ENCODE measurements around the gene ENGASE.

ENGASE gene

GRCh38 chr17:79124513-79125209, 50.0 kb downstream of the ENGASE start:
- peaks cover 9% of the 10 kb centered on the region for H3K27me3 ChIP-seq (ENCODE audit: control insufficient read depth, insufficient read depth, low read length)
- H3K36me3 ChIP-seq (ENCODE audit: control insufficient read depth, insufficient read depth, low read length) = no peaks in the 10 kb centered on the region
- H3K4me1 ChIP-seq (ENCODE audit: control insufficient read depth, insufficient read depth, low read length) = no peaks in the 10 kb centered on the region; the same call in 1 of the 2 replicates
- H3K9ac ChIP-seq (ENCODE audit: low read length) = no peak overlapping the region
- H3K4me3 ChIP-seq (ENCODE audit: low read depth, low read length) = no peak overlapping the region
- H3K9me3 ChIP-seq (ENCODE audit: control insufficient read depth, insufficient read depth, low read depth, low read length) = no peaks in the 10 kb centered on the region
- no peak overlapping the region for H3K27ac ChIP-seq (ENCODE audit: low read depth, low read length)

- Histone ChIP-seq H3K27me3 (ENCODE audit: control insufficient read depth, insufficient read depth, low read length) (peaks cover 5% of the 10 kb centered on the region), H3K4me3 (ENCODE audit: low read depth, low read length) (no peak overlapping the region), H3K36me3 (ENCODE audit: control insufficient read depth, insufficient read depth, low read length) (no peaks in the 10 kb centered on the region), H3K27ac (ENCODE audit: low read depth, low read length) (no peak overlapping the region), H3K9me3 (ENCODE audit: control insufficient read depth, insufficient read depth, low read depth, low read length) (no peaks in the 10 kb centered on the region), H3K4me1 (ENCODE audit: control insufficient read depth, insufficient read depth, low read length) (no peaks in the 10 kb centered on the region; the same call in 1 of the 2 replicates), H3K9ac (ENCODE audit: low read length) (no peak overlapping the region)
Measured at GRCh38 chr17:79125503-79125902, 50.9 kb downstream of the ENGASE start.

GRCh38 chr17:79126139-79126538, 51.5 kb downstream of the ENGASE start:
- peaks cover under 1% of the 10 kb centered on the region for H3K27me3 ChIP-seq (ENCODE audit: control insufficient read depth, insufficient read depth, low read length)

GRCh38 chr17:79127534-79128135, 53.0 kb downstream of the ENGASE start:
- Histone ChIP-seq H3K27me3 (ENCODE audit: control insufficient read depth, insufficient read depth, low read length) (no peaks in the 10 kb centered on the region), H3K9me3 (ENCODE audit: control insufficient read depth, insufficient read depth, low read depth, low read length) (no peaks in the 10 kb centered on the region), H3K4me3 (ENCODE audit: low read depth, low read length) (no peak overlapping the region), H3K27ac (ENCODE audit: low read depth, low read length) (no peak overlapping the region), H3K36me3 (ENCODE audit: control insufficient read depth, insufficient read depth, low read length) (no peaks in the 10 kb centered on the region), H3K9ac (ENCODE audit: low read length) (no peak overlapping the region), H3K4me1 (ENCODE audit: control insufficient read depth, insufficient read depth, low read length) (no peaks in the 10 kb centered on the region; the same call in 1 of the 2 replicates)

More at GRCh38 chr17:79126139-79126538, 51.5 kb downstream of the ENGASE start:
- no peak overlapping the region for H3K27ac ChIP-seq (ENCODE audit: low read depth, low read length)
- H3K9ac ChIP-seq (ENCODE audit: low read length) = no peak overlapping the region
- no peak overlapping the region for H3K4me3 ChIP-seq (ENCODE audit: low read depth, low read length)
- H3K36me3 ChIP-seq (ENCODE audit: control insufficient read depth, insufficient read depth, low read length) = no peaks in the 10 kb centered on the region
- no peaks in the 10 kb centered on the region for H3K9me3 ChIP-seq (ENCODE audit: control insufficient read depth, insufficient read depth, low read depth, low read length)
- H3K4me1 ChIP-seq (ENCODE audit: control insufficient read depth, insufficient read depth, low read length) = no peaks in the 10 kb centered on the region; the same call in 1 of the 2 replicates

GRCh38 chr17:79129523-79129922, 54.9 kb downstream of the ENGASE start:
- H3K27me3 ChIP-seq (ENCODE audit: control insufficient read depth, insufficient read depth, low read length) = no peaks in the 10 kb centered on the region
- H3K27ac ChIP-seq (ENCODE audit: low read depth, low read length) = no peak overlapping the region
- H3K9ac ChIP-seq (ENCODE audit: low read length) = no peak overlapping the region
- H3K9me3 ChIP-seq (ENCODE audit: control insufficient read depth, insufficient read depth, low read depth, low read length) = no peaks in the 10 kb centered on the region
- H3K4me1 ChIP-seq (ENCODE audit: control insufficient read depth, insufficient read depth, low read length) = no peaks in the 10 kb centered on the region; the same call in 1 of the 2 replicates
- no peak overlapping the region for H3K4me3 ChIP-seq (ENCODE audit: low read depth, low read length)
- H3K36me3 ChIP-seq (ENCODE audit: control insufficient read depth, insufficient read depth, low read length) = no peaks in the 10 kb centered on the region

GRCh38 chr17:79130536-79131273, 56.1 kb downstream of the ENGASE start:
- no peak overlapping the region for H3K27ac ChIP-seq (ENCODE audit: low read depth, low read length)
- H3K9me3 ChIP-seq (ENCODE audit: control insufficient read depth, insufficient read depth, low read depth, low read length) = no peaks in the 10 kb centered on the region
- H3K9ac ChIP-seq (ENCODE audit: low read length) = no peak overlapping the region
- H3K4me1 ChIP-seq (ENCODE audit: control insufficient read depth, insufficient read depth, low read length) = no peaks in the 10 kb centered on the region
- H3K4me3 ChIP-seq (ENCODE audit: low read depth, low read length) = no peak overlapping the region
- no peaks in the 10 kb centered on the region for H3K27me3 ChIP-seq (ENCODE audit: control insufficient read depth, insufficient read depth, low read length)
- H3K36me3 ChIP-seq (ENCODE audit: control insufficient read depth, insufficient read depth, low read length) = no peaks in the 10 kb centered on the region

GRCh38 chr17:79131274-79131635, 56.6 kb downstream of the ENGASE start:
- H3K27me3 ChIP-seq (ENCODE audit: control insufficient read depth, insufficient read depth, low read length) = no peaks in the 10 kb centered on the region
- H3K36me3 ChIP-seq (ENCODE audit: control insufficient read depth, insufficient read depth, low read length) = no peaks in the 10 kb centered on the region
- no peak overlapping the region for H3K4me3 ChIP-seq (ENCODE audit: low read depth, low read length)
- H3K9me3 ChIP-seq (ENCODE audit: control insufficient read depth, insufficient read depth, low read depth, low read length) = no peaks in the 10 kb centered on the region
- H3K4me1 ChIP-seq (ENCODE audit: control insufficient read depth, insufficient read depth, low read length) = no peaks in the 10 kb centered on the region
- H3K9ac ChIP-seq (ENCODE audit: low read length) = no peak overlapping the region
- no peak overlapping the region for H3K27ac ChIP-seq (ENCODE audit: low read depth, low read length)

- H3K9ac ChIP-seq (ENCODE audit: low read length) = no peak overlapping the region
- H3K36me3 ChIP-seq (ENCODE audit: control insufficient read depth, insufficient read depth, low read length) = no peaks in the 10 kb centered on the region
- no peaks in the 10 kb centered on the region for H3K9me3 ChIP-seq (ENCODE audit: control insufficient read depth, insufficient read depth, low read depth, low read length)
- no peak overlapping the region for H3K4me3 ChIP-seq (ENCODE audit: low read depth, low read length)
- no peak overlapping the region for H3K27ac ChIP-seq (ENCODE audit: low read depth, low read length)
- no peaks in the 10 kb centered on the region for H3K27me3 ChIP-seq (ENCODE audit: control insufficient read depth, insufficient read depth, low read length)
- H3K4me1 ChIP-seq (ENCODE audit: control insufficient read depth, insufficient read depth, low read length) = no peaks in the 10 kb centered on the region
Measured at GRCh38 chr17:79131701-79132100, 57.1 kb downstream of the ENGASE start.

- Histone ChIP-seq H3K9me3 (ENCODE audit: control insufficient read depth, insufficient read depth, low read depth, low read length) (no peaks in the 10 kb centered on the region), H3K9ac (ENCODE audit: low read length) (no peak overlapping the region), H3K36me3 (ENCODE audit: control insufficient read depth, insufficient read depth, low read length) (no peaks in the 10 kb centered on the region), H3K27me3 (ENCODE audit: control insufficient read depth, insufficient read depth, low read length) (no peaks in the 10 kb centered on the region), H3K4me1 (ENCODE audit: control insufficient read depth, insufficient read depth, low read length) (no peaks in the 10 kb centered on the region), H3K4me3 (ENCODE audit: low read depth, low read length) (no peak overlapping the region), H3K27ac (ENCODE audit: low read depth, low read length) (no peak overlapping the region)
Measured at GRCh38 chr17:79132271-79133064, 57.8 kb downstream of the ENGASE start.

- Histone ChIP-seq H3K9me3 (ENCODE audit: control insufficient read depth, insufficient read depth, low read depth, low read length) (no peaks in the 10 kb centered on the region), H3K27me3 (ENCODE audit: control insufficient read depth, insufficient read depth, low read length) (no peaks in the 10 kb centered on the region), H3K36me3 (ENCODE audit: control insufficient read depth, insufficient read depth, low read length) (no peaks in the 10 kb centered on the region), H3K27ac (ENCODE audit: low read depth, low read length) (no peak overlapping the region), H3K4me1 (ENCODE audit: control insufficient read depth, insufficient read depth, low read length) (no peaks in the 10 kb centered on the region), H3K9ac (ENCODE audit: low read length) (no peak overlapping the region), H3K4me3 (ENCODE audit: low read depth, low read length) (no peak overlapping the region)
Measured at GRCh38 chr17:79133214-79133613, 58.6 kb downstream of the ENGASE start.
